HuH-7 (cell line): Measurements from ENCODE around the gene EXOSC10.
"Not testable (repeated sequence)": the region's sequence is repeated elsewhere in the genome, so short reads cannot be mapped to it uniquely, and the experiment has no call there.

Source experiments
- DNase-seq: peaks from one replicate; pipeline ENCODE4 v3.0.0; 2011; ENCODE audit warnings: low spot score

The EXOSC10 gene

DNA sequence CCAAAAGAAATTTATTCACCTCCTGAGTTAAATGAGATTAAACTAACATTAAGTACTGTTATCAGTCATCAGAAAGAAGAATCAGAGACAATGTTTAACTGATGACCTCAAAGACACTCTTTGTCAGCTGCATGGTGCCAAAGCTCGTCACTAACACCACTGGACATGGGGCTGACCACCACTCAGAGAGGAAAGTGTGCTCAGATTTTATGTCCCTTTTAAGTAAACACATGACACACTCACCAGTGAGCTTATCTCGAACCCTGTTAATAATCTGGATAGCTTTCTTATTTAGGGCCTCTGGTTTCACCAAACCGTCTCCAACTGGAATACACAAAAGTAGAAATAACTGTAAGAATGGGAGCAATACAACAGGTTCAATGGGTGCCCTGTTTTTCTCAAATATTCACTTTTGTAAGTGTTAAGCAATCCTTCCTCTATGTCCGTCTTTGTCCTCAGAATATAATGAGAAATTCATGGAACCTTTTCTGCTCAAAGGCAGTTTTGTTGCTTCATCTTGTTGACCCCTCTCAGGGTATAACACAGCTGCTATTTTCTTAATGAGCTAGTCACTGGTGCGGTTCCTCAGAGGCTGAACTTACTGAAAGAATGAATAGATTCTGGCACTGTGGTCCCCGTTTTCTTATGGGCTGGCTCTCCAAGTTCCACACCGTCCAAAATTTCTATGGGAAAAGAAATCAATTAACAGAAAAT lies 9.5 kb upstream of the EXOSC10 start:
- DNase-seq: no peak

DNA sequence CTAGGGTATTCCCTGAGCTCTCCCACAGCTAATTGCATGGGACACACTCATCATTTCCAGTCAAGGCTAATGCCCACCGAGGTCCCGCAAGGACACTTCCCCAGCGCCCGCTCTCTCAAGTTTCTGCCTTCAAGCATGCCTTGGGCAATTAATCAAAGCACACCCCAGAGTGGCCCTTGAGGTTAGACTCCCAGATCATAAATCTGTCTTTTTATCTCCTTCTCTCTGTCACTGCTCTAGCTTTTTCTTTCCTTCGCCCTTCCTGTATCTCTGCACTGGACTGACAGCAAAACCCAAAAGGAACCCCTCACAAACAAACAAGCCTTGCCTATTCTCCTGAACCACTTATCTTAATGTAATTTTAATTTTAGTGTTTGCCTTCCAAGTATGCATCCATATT lies 7.9 kb upstream of the EXOSC10 start:
- no peak for DNase-seq

DNA sequence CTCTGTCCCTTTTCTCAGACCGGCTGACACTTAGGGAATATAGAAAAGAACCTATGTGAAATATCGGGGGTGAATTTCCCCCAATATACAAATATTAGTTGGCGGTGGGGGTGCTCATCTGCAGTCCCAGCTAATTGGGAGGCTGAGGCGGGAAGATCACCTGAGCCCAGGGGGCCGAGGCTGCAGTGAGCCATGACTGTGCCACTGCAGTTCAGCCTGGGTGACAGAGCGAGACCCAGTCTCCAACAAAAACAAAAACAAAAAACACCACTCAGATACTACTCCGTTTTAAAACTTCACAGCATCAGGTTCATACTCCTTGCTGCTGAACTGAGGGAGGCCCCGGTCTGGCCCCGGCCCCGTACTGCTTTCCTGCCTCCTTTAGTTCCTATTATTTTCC lies 5.9 kb upstream of the EXOSC10 start:
- DNase-seq: no peak

DNA sequence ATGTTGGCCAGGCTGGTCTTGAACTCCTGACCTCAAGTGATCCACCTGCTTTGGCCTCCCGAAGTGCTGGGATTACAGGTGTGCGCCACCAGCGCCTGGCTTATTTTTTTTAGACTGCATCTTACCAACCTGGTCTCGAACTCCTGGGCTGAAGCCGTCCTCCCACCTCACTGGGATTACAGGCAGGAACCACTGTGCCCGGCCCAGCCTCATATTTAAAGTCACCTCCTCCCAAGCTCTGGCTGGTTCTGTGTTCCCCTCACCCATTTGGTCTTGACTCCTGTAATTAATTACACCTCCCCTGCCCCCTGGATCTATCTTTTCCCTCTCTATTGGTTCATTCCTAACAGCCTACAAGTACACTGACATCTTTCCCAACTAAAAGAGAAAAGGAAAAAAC lies 1.7 kb upstream of the EXOSC10 start:
- DNase-seq: no peak

DNA sequence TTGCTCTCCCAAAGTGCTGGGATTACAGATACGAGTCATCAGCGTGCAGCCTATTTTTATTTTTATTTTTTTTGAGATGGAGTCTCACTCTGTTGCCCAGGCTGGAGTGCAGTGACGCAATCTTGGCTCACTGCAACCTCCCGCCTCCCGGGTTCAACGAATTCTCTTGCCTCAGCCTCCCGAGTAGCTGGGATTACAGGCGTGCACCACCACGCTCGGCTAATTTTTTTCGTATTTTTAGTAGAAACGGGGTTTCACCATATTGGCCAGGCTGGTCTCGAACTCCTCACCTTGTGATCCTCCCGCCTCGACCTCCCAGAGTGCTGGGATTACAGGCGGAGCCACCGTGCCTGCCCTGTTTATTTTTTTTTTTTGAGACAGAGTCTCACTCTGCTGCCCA lies 1.1 kb upstream of the EXOSC10 start:
- not testable (repeated sequence) for DNase-seq

DNA sequence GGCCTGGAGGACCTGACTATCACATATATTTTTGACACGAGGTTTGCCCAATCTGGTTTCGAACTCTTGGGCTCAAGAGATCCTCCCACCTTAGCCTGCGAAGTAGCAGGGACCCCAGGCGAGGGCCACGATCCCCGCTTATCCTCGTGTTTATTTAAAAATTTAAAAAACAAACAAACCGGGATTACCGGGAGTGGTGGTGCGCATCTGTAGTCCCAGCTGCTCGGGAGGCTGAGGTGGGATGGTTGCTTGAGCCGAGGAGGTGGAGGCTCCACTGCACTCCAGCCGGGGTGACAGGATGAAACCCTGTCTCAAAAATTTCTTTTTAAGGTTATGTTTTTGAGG lies 452 bp upstream of the EXOSC10 start:
- no peak for DNase-seq

DNA sequence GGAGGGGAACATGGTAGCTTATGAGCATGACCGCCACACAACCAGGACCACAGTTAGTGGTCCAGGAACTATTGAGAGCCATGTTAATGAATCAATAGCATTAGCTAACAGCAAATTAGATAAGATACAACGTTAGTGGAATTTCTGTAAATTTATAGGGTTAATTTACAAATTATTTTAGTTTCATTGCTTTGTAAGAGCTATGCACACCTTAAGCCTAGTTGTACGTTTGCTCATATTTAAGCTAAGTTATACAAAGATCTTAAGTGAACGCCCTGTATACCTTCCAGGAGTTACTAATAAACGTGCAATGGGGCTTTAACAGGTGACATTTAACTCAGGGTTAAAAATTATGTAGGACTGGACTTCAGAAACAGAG lies 749 bp downstream of the EXOSC10 start:
- no peak for DNase-seq

DNA sequence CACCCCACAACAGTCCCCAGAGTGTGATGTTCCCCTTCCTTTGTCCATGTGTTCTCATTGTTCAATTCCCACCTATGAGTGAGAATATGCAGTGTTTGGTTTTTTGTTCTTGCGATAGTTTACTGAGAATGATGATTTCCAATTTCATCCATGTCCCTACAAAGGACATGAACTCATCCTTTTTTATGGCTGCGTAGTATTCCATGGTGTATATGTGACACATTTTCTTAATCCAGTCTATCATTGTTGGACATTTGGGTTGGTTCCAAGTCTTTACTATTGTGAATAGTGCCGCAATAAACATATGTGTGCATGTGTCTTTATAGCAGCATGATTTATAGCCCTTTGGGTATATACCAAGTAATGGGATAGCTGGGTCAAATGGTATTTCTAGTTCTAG lies 15.9 kb downstream of the EXOSC10 start:
- DNase-seq: not testable (repeated sequence)

DNA sequence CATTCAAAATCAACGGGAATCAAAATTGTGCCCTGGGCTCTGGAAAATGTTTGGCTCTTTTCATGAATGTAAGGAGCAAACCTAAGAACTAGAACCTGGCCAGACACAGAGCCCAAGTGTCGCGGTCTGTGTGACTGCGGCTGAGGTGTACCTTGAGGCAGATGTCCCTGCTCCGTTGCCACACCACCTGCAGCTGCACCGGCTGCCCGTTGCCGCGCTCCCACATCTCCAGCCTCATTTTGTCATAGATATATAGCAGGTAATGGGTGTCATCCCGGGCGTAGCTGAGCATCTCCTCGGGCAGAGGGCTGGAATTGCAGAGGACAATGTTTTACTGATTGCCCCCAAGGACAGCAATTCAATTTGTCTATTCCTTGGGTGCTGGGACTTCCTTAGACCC lies 18.7 kb downstream of the EXOSC10 start:
- no peak for DNase-seq

DNA sequence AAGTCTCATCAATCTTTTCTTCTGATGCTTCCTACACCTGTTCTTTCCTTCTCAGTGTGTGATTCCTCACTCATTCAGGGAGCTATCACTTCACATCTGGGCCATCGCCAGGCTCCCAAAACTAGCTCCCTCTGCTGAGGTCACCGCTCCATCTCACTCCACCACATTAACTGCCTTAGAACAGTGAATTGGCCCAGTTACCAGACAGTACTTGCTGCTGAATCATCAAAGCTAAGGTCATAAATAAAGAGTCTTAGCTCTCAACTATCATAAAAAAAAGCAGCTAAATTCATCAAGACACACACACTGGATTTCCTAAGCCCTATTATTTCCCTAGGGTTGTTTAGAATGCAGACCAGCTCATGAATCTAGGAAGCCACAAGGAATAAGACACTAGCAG lies 21.0 kb downstream of the EXOSC10 start:
- DNase-seq: no peak

DNA sequence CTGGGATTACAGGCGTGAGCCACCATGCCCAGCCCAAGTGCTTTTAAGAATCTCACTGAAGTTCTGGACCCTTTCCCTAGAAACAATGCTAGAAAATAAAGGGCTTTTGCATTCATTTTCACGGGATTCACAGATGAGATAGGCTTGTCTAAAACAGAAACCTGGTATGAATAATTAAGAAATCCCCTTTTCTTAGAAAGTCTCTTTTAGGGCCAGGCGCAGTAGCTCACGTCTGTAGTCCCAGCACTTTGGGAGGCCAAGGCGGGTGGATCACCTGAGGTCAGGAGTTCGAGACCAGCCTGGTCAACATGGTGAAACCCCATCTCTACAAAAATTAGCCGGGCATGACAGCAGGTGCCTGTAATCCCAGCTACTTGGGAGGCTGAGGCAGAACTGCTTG lies 26.3 kb downstream of the EXOSC10 start:
- not testable (repeated sequence) for DNase-seq

DNA sequence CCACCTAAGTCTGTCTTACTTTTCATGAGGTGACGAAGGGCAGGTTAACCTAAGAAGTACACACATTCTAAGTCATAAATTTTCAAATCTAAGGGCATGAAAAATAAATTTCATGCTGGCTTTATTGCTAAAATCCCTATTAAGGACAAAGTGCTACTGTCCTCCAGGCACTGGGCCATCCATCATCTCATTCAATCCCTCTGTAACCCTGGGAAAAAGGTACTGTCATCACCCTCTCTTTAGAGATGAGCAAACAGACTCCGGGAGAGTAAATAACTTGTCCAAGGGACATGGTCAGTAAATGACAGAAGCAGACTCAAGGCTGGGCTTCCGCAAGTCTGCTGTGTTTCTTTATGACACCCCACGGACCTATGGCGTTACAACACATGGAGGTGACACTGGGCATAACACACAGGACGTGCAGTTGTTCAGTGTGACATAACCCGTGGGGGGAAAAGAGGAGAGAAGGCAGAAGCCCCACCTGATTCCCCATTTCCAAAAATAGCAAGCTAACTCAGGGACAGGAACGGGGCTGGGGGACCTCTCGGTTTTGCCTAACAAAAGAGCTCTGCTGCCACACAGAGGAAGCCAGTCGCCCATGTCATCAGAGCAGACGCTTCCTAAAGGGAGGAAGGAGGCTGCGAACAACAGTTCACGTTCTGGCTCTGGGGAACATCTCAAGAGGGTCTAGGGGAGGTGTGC lies 27.3 kb downstream of the EXOSC10 start:
- no peak for DNase-seq

DNA sequence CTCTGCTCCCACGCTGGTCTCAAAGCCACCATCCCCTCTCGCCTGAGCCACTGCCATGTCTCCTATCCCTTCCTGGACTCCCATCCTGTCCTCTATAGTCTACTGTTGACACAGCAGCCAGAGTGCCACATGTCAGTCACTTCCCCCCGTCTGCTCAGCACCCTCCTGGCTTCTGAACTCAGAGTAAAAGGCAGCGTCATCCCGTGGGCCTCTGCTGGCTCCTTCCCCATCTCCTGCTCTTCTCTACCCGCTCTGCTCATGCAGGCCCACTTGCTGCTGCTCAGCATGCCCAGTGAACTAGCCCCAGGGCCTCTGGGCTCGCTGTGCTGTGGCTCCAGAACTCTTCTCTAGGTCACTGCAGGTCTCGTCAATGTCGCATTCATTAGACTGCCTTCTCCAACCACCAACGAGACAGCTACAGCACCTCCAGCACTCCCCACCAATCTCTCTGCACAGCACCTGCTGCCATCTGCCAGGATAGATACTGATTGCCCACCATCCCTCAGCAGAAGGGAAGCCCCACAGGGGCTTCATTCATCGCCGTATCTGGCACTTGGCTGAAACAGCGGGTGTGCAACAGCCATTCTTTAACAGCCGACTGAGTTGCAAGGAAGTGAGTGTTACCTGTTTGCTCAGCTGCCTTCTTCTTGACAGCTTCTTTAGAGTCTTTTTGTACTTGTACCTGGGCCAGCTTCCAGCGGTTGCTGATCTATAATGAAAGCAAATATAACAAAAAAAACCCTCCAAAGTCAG lies 28.0 kb downstream of the EXOSC10 start:
- no peak for DNase-seq

DNA sequence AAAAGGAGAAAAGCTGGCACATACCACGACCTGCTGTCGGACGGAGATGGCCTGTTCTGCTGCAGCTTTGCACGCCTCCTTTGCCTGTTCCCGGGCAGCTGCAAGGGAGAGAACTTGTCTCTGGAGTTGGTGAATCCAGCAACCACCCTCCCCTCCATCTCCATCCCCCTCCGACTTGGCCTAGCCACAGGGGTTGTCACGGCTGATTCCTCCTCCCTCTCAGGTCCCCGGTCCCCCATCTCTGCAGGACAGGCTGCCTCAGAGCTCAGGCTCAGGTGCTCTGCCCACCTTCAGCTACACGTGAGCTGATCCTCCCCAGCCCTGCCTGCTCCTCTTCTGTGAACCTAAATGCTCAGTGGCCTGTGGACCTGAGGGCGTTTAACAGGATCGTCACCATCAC lies 28.8 kb downstream of the EXOSC10 start:
- no peak for DNase-seq

DNA sequence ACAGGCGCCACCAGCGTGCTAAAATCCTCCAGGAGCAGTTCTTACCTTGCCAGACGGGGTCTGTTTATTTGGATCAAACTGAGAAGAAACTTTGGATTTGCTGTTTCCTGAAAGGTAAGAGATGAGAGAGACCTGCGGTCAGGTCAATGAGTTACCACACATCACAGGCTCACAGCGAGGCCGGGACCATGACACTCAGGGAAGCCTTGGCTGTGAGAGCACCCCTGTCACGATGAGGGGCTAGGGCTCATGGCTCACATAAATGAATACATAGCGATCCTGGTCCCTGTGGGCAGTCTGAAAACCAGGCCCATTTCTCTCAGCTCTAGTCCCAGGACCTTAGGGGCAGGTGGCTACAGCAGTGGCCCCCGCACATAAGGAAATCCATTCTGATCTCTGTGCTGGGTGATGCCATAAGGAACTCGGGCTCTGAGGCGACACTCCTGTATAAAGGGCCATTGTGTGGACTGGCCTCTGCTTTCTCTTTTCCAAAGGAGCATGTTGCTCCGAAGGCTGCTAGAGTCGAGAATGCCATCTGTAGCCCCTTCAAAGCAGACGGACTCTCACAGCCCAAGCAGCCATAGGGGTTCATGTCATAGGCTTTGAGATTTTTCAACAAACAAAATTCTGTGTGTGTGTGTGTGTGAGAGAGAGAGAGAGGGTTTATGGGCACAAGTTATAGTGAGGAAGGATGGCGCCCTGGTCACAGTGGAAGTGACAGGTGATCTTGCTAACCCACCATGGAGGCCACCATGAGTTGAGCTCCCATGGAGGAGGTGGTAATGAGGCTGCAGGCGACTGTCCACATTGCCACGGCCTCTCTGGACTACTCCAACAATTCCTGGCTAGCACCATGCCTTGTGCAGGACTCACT lies 30.8 kb downstream of the EXOSC10 start:
- DNase-seq: no peak

DNA sequence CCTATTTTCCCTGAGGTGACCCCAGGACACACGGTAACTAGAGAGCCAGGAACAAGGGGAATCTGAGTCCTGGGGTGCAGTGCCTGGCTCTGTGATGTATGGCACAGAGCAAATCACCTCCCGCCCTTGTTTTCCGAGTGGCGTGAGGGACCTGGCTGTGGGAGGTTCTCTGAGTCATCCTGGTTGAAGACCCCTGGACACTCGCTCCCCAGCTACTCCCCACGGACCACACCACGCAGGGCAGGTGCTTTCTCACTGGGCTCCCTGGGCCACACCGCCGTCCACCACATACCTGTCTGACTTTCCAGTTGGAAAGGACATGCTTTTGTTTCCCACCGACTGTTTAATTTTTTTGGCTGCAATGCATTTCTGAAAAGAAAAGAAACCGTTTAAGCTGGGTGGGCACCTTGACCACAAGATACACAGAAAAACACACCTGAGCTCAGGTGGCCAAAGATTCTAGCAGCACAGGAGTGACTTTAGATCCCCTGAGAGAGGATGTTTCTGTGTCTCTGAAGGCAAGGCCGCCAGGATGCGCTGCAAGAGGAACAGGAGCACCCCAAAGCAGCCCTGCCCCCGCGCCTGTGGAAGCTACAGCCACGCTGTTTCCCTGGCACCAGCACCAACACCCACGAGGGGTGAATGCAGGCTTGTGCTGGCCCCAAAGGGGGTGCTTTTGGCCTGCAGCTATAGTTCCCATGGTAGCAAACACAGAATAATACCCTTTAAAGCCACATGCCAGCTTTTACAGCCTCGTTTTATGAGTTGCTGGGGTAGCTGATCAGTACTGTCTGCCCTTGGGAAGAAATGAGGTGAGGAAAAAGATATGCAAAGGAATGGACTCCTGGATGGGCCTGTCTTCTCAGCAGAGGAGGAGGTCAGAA lies 31.7 kb downstream of the EXOSC10 start:
- DNase-seq: no peak

DNA sequence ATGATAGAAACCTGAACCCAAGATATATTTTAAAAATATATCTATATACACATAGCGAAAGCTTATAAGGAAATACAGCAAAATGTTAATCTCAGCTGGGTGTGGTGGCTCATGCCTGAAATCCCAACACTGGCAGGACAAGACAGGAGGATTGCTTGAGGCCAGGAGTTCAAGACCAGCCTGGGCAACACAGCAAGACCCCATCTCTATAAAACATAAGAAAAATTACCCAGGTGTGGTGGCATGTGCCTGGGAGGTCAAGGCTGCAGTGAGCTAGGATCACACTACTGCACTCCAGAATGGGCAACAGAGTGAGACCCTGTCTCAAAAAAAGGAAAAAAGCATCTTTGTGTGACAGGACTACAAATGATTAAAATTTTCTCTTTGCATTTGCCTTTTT lies 33.9 kb downstream of the EXOSC10 start:
- no peak for DNase-seq

DNA sequence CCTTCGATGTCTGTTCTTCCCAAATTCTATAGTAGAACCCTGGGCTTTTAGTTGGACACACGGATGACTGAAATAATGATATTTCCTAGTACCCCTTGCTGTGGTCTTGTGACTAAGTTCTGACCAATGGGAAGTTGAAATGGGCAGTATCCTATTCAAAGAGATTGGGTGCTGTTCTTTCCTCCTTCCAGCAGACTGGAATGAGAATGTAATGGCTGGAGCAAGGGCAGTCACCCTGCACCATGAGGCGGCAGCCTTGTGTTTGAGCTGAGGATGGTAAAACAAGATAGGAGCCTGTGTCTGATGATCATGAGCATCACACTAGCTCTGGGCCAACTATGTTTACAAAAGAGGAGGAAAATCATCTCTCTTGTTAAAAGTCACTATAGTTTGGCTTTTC lies 34.7 kb downstream of the EXOSC10 start:
- no peak for DNase-seq

DNA sequence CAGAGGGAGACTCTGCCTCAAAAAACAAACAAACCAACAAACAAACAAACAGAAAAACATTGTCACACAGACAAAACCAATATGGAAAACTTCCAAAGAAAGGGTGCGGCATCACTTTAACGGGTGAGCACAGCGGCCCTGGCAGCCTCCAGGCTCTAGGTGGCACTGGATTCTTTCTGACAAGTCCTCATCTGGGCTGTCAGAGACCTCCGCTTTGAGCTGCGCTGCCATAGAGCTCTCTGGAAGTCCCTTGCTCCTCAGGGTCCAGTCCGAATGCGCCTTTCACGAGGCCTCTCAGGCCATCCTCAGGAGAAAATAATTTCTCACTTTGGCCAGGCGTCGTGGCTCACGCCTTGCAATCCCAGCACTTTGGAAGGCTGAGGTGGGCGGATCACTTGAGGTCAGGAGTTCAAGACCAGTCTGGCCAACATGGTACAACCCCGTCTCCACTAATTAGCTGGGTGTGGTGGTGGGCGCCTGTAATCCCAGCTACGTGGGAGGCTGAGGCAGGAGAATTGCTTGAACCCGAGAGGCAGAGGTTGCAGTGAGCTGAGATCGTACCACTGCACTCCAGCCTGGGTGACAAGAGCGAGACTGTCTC lies 35.6 kb downstream of the EXOSC10 start:
- DNase-seq: not testable (repeated sequence)

DNA sequence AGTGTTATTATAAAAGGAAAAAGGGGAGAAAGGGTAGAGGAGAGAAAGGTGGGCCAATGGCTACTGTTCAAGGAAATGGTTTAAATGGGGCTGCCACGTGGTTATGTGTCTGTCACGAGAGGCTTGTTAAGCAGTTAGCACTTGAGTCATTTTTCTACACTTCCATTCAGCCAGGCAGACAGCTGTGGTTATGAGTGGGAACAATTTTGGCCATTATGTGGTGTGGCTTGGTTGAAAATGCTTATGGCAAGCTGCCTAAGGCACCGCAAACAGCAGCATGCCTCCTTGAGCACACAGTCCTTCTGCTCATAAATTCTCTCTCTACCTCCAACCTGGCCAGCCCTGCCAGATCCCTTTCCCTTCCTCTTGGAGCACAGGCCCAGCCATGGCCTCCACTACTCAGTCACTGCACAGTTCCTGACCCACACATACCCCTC lies 36.7 kb downstream of the EXOSC10 start:
- no peak for DNase-seq
